Sigmoid colon (tissue), 7 donors: Measurements from ENCODE around the gene NDUFV2. TPM values are rescaled to one million over a fixed set of nuclear protein-coding genes. Genes with fewer than 3 reads are reported as not detected.

Experiments used
- DNase-seq: peaks from one replicate; pipeline ENCODE4 v3.0.0-alpha.2; 2019
- H3K27ac ChIP-seq, 4 donors: fragments of 200-600 bp; sonication (generic); one replicate each; pipeline ENCODE4 v1.5.1; 2016 to 2019; ENCODE audit warnings: mild to moderate bottlenecking in 1 of 4
- H3K27me3 ChIP-seq, 3 donors: fragments of 200-600 bp; sonication (generic); one replicate each; pipeline ENCODE4 v1.5.1; 2019; ENCODE audit warnings: mild to moderate bottlenecking in 1 of 3
- H3K36me3 ChIP-seq, 4 donors: fragments of 200-600 bp; sonication (generic); one replicate each; pipeline ENCODE4 v1.5.1; 2016 to 2019
- H3K4me1 ChIP-seq, 4 donors: fragments of 200-600 bp; sonication (generic); one replicate each; pipeline ENCODE4 v1.5.1; 2017 to 2019
- H3K4me3 ChIP-seq, 4 donors: fragments of 200-600 bp; sonication (generic); one replicate each; pipeline ENCODE4 v1.5.1; 2017 to 2019; ENCODE audit warnings: mild to moderate bottlenecking in 2 of 4, moderate library complexity in 1 of 4
- H3K9me3 ChIP-seq, 4 donors: fragments of 200-600 bp in 3 of 4; sonication (generic) in 3 of 4; one replicate each; pipeline versions ENCODE4 v1.5.1 to v1.6.1; 2013 to 2019
- EP300 ChIP-seq, 4 donors: sonication (generic); formaldehyde crosslinking; IDR thresholded peaks; one replicate each; pipeline ENCODE4 v1.6.1; 2017; ENCODE audit warnings: antibody characterized with exemption in 4 of 4
- POLR2A ChIP-seq, 2 donors: fragments of 450-650 bp; IDR thresholded peaks; one replicate each; pipeline ENCODE4 v1.6.1; 2016; ENCODE audit warnings: antibody characterized with exemption in 2 of 2, mild to moderate bottlenecking in 2 of 2, moderate library complexity in 2 of 2
- POLR2AphosphoS5 ChIP-seq, 4 donors: sonication (generic); formaldehyde crosslinking; IDR thresholded peaks; one replicate each; pipeline ENCODE4 v1.6.1; 2017; ENCODE audit warnings: antibody characterized with exemption in 4 of 4
- WGBS, 2 donors: extraction: QIAGEN DNeasy Blood & Tissue Kit; methylation state at CpG; one replicate each; pipeline ENCODE4 v1.1.7; 2013; 5-methylcytosine and 5-hydroxymethylcytosine counted together
- intact Hi-C: fragments of 100-400 bp; cut with DNase I; formaldehyde crosslinking; loops from one replicate; pipeline ENCODE4 v1.15.1; 2023
- polyA plus RNA-seq, 3 donors: library from polyadenylated mRNA; stranded (reverse); fragments of 200-250 nt; gene quantifications; one replicate each; pipeline ENCODE4 v1.2.3, GENCODE V29; 2013
- total RNA-seq, 4 donors: library from RNA; depleted of rRNA; stranded (reverse); fragments of >200 nt; gene quantifications; one replicate each; pipeline ENCODE4 v1.1.0, GENCODE V29; 2016
- TF ChIP-seq, protein P1 (sequence below), 4 experiments: fragments of 450-650 bp in 3 of 4; fragments of 200-600 bp in 1 of 4; IDR thresholded peaks; one replicate each; pipeline ENCODE4 v1.5.1; 2016 to 2019; ENCODE audit warnings: antibody characterized with exemption in 4 of 4, mild to moderate bottlenecking in 3 of 4, moderate library complexity in 2 of 4
- donor health status: healthy with polysubstance abuse.
- donor health status: Bipolar disorder and iron deficiency.
- donor health status: healthy.

The NDUFV2 gene
- total and polyA plus RNA-seq, 7 donors, result 81.3 to 339 (median 131) TPM

DNA sequence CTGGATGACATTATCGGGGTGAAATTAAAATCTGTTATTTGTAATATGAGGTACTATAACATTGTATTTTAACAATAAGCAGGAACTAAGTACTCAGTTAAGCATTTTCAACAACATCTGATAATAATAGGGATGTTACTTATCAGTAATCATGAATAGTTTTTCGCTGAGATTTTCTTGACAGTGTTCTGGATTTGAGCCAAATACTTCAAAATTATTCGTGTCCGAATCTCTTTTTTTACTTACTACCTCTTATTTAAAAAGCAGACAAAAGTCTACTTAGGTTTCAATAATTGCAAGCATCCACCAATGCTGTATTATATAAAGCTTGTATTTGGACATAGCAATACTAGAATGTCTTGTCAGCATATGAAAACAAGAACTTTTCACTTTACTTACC lies 27.7 kb downstream of the NDUFV2 start:
- H3K4me3 ChIP-seq, result no peak overlapping the region
- H3K36me3 ChIP-seq, result peaks cover 8 to 92% (median 23%) of the 10 kb centered on the region in 4 donors
- DNase-seq, result no peak
- no peak for TF ChIP-seq EP300 (IDR thresholded peaks at IDR 0.05)
- TF ChIP-seq, protein P1, sequence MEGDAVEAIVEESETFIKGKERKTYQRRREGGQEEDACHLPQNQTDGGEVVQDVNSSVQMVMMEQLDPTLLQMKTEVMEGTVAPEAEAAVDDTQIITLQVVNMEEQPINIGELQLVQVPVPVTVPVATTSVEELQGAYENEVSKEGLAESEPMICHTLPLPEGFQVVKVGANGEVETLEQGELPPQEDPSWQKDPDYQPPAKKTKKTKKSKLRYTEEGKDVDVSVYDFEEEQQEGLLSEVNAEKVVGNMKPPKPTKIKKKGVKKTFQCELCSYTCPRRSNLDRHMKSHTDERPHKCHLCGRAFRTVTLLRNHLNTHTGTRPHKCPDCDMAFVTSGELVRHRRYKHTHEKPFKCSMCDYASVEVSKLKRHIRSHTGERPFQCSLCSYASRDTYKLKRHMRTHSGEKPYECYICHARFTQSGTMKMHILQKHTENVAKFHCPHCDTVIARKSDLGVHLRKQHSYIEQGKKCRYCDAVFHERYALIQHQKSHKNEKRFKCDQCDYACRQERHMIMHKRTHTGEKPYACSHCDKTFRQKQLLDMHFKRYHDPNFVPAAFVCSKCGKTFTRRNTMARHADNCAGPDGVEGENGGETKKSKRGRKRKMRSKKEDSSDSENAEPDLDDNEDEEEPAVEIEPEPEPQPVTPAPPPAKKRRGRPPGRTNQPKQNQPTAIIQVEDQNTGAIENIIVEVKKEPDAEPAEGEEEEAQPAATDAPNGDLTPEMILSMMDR (IDR thresholded peaks at IDR 0.05), result no peak
- TF ChIP-seq POLR2A (IDR thresholded peaks at IDR 0.05), result no peak
- TF ChIP-seq POLR2AphosphoS5 (IDR thresholded peaks at IDR 0.05), result no peak
- no peaks in the 10 kb centered on the region for H3K27me3 ChIP-seq
- intact Hi-C loops, result loop anchor here (2.0 kb wide), 1 partner anchor 47 kb away; no protein-coding TSS in a partner anchor
- H3K9me3 ChIP-seq, result no peaks in the 10 kb centered on the region
- peak overlapping the region in 1 of 4 donors; percentile 8 for H3K27ac ChIP-seq
- H3K4me1 ChIP-seq, result peaks cover 0 to 19% (median 10%) of the 10 kb centered on the region in 4 donors
- WGBS, 2 donors, result 90 to 93% methylated on average over 4 of the region's 4 CpGs

DNA sequence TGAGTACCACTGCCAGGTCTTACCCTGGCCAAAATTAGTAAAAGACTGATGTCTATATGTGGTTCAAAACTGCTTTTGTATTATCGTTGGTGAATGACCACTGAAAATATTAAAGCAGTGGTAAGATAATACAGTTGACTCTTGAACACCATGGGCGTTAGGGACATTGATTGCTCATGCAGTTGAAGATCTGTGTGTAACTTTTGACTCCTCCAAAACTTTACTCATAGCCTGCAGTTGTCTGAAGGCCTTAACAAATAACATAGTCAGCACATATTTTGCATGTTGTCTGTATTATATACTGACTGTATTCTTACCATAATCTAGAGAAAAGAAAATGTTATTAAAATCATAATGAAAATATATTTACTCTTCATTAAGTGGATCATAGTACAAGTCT lies 28.3 kb downstream of the NDUFV2 start:
- WGBS, 2 donors, result 69 to 77% methylated on average over 2 of the region's 2 CpGs
- TF ChIP-seq EP300 (IDR thresholded peaks at IDR 0.05) (no peak), POLR2AphosphoS5 (IDR thresholded peaks at IDR 0.05) (no peak), POLR2A (IDR thresholded peaks at IDR 0.05) (no peak)
- TF ChIP-seq, protein P1 (IDR thresholded peaks at IDR 0.05), result no peak
- peaks cover 8 to 86% (median 22%) of the 10 kb centered on the region in 4 donors for H3K36me3 ChIP-seq

DNA sequence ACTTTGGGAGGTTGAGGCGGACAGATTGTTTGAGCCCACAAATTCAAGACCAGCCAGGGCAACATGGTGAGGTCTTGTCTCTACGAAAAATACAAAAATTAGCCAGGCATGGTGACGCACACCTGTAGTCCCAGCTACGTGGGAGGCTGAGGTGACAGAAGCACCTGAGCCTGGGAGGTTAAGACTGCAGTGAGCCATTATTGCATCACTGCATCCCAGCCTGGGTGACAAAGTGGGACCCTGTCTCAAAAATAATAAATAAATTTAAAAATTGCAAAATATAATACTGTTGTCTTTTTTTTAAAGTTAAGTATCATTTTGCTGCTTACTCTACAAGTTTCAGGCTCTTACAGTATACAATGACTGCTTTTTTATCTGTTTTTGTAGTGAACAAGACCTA lies 30.1 kb downstream of the NDUFV2 start:
- WGBS, 2 donors, result 97% methylated on average over 4 of the region's 4 CpGs
- no peak for TF ChIP-seq EP300 (IDR thresholded peaks at IDR 0.05)
- H3K4me1 ChIP-seq, result peaks cover 0 to 14% (median 12%) of the 10 kb centered on the region in 4 donors
- intact Hi-C loops, result no loop called here
- H3K9me3 ChIP-seq, result no peaks in the 10 kb centered on the region
- no peak for DNase-seq
- peaks cover 0 to 68% (median 15%) of the 10 kb centered on the region in 4 donors for H3K36me3 ChIP-seq
- peak overlapping the region in 3 of 4 donors; percentile 19 to 41 (median 30) for H3K27ac ChIP-seq
- H3K4me3 ChIP-seq, result no peak overlapping the region
- no peaks in the 10 kb centered on the region for H3K27me3 ChIP-seq

More for the DNA sequence above, 28.3 kb downstream of the NDUFV2 start:
- Histone ChIP-seq H3K9me3 (no peaks in the 10 kb centered on the region), H3K27ac (peak overlapping the region in 1 of 4 donors; percentile 8), H3K4me1 (peaks cover 0 to 20% (median 14%) of the 10 kb centered on the region in 4 donors), H3K27me3 (no peaks in the 10 kb centered on the region), H3K4me3 (no peak overlapping the region)
- intact Hi-C loops, result loop anchor here (2.0 kb wide), 1 partner anchor 46 kb away; no protein-coding TSS in a partner anchor
- DNase-seq, result no peak

DNA sequence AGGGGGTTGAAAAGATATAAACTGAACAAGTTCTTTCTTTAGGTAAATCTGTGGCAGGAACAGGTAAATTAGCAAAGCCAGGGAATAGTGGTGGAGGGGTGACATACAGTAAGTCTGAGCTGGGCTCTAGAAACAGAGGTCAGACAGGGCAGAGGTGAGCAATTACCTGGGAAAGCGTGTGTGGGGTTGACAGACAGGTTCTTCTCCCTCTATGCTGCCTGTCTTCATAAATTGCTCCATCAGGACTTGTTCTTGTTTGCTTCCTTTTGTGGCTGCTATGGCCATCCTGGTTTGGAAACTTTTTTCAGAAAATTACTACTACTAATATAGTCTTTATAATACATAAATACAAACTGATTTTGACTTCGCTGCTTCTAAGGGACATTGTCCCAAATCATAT lies 30.7 kb downstream of the NDUFV2 start:
- H3K9me3 ChIP-seq, result no peaks in the 10 kb centered on the region
- 62 to 84% methylated on average over 2 of the region's 2 CpGs for WGBS, 2 donors
- no peak for DNase-seq
- TF ChIP-seq POLR2AphosphoS5 (IDR thresholded peaks at IDR 0.05) (no peak), EP300 (IDR thresholded peaks at IDR 0.05) (no peak)
- H3K4me3 ChIP-seq, result no peak overlapping the region
- H3K27ac ChIP-seq, result peak overlapping the region in 2 of 4 donors; percentile 30 to 41
- no peaks in the 10 kb centered on the region for H3K27me3 ChIP-seq
- intact Hi-C loops, result no loop called here
- H3K4me1 ChIP-seq, result peaks cover 0 to 15% (median 12%) of the 10 kb centered on the region in 4 donors
- H3K36me3 ChIP-seq, result peaks cover 0 to 62% (median 11%) of the 10 kb centered on the region in 4 donors

DNA sequence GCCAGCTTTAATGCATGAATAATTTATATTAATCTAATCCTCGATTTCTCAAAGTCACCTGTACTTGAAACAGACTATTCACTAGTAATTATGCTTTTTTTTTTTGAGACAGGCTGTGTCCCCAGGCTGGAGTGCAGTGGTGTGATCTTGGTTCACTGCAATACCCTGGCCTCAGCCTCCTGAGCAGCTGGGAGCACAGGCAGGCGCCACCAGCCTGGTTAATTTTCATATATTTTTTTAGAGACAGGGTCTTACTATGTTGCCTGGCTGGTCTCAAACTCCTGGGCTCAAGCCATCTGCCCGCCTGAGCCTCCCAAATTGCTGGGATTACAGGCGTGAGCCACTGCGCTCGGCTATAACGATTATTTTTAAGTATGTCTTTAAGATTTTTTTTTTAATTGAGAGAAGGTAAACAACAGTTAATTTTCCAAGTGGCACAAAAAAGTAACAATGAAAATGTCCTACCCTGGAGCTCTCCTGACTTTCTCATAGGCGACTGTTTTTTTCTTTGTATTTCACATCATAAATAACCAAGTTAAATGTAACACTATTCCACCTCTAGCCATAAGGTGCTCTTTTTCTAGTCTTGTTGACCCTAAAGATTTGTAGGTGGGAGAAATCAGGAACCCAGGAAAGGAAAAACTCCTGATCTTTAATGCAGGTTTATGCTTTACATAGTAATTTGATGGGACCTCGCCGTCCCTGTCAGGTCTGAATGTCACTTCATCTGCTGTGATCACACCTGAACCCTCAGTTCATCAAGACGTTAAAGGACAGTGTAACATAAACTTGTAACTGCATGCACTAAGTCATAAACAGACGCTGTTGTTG lies 32.8 kb downstream of the NDUFV2 start:
- peak overlapping the region; percentile 95 to 99 (median 98) for H3K27ac ChIP-seq
- H3K9me3 ChIP-seq, result no peaks in the 10 kb centered on the region
- DNase-seq, result no peak
- peak overlapping the region; percentile 63 to 91 (median 72) for H3K4me3 ChIP-seq
- peaks cover 0 to 41% (median 0%) of the 10 kb centered on the region in 4 donors for H3K36me3 ChIP-seq
- TF ChIP-seq EP300 (IDR thresholded peaks at IDR 0.05), result no peak
- TF ChIP-seq, protein P1 (IDR thresholded peaks at IDR 0.05), result no peak
- no peak for TF ChIP-seq POLR2AphosphoS5 (IDR thresholded peaks at IDR 0.05)
- TF ChIP-seq POLR2A (IDR thresholded peaks at IDR 0.05), result no peak
- peaks cover 0 to 31% (median 29%) of the 10 kb centered on the region in 4 donors for H3K4me1 ChIP-seq
- no peaks in the 10 kb centered on the region for H3K27me3 ChIP-seq
- intact Hi-C loops, result loop anchor here (5.0 kb wide), 3 partner anchors 197 to 433 kb away; partner anchors contain the start of genes RALBP1 and TWSG1
- 15 to 48% methylated on average over 12 of the region's 12 CpGs for WGBS, 2 donors
